UCSD-AML1 (cell line): ENCODE data around the gene RAD51B.
"Not testable (repeated sequence)": the region's sequence is repeated elsewhere in the genome, so short reads cannot be mapped to it uniquely, and the experiment has no call there.

Experiments
- DNase-seq: peaks from one replicate; lab custom pipeline; 2025; ENCODE audit not compliant: unreplicated experiment; lab: John Stamatoyannopoulos, UW

Gene RAD51B

GRCh38 chr14:68655021-68655831 lies 835.6 kb downstream of the RAD51B start:
- DNase-seq: no peak

GRCh38 chr14:68655911-68656316 lies 836.3 kb downstream of the RAD51B start:
- no peak for DNase-seq

- DNase-seq: no peak
Measured at GRCh38 chr14:68656452-68656851, 836.9 kb downstream of the RAD51B start.

- DNase-seq: no peak
Measured at GRCh38 chr14:68657300-68658028, 837.9 kb downstream of the RAD51B start.

GRCh38 chr14:68658029-68658509 lies 838.5 kb downstream of the RAD51B start:
- no peak for DNase-seq

- DNase-seq: no peak
Measured at GRCh38 chr14:68658943-68659931, 839.7 kb downstream of the RAD51B start.

DNA sequence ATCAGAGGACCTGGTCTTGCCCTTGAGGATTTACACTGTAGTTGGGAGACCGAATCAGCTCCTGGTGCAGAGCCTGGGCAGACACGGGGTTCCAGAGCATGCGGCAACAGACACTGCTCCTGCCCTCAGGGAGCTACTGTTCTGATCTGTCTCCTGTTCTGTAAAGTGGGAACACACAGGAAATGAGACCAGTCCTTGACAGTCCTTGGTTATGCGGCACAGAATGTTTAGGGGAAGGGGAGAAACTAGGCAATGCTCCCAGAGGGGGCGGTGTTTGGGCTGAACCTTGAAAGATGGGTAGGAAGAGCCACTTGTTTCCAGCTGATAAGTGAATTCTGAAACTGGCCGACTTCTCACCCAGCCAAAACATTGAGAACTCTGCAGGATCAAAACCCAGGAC lies 840.9 kb downstream of the RAD51B start:
- DNase-seq: no peak

DNA sequence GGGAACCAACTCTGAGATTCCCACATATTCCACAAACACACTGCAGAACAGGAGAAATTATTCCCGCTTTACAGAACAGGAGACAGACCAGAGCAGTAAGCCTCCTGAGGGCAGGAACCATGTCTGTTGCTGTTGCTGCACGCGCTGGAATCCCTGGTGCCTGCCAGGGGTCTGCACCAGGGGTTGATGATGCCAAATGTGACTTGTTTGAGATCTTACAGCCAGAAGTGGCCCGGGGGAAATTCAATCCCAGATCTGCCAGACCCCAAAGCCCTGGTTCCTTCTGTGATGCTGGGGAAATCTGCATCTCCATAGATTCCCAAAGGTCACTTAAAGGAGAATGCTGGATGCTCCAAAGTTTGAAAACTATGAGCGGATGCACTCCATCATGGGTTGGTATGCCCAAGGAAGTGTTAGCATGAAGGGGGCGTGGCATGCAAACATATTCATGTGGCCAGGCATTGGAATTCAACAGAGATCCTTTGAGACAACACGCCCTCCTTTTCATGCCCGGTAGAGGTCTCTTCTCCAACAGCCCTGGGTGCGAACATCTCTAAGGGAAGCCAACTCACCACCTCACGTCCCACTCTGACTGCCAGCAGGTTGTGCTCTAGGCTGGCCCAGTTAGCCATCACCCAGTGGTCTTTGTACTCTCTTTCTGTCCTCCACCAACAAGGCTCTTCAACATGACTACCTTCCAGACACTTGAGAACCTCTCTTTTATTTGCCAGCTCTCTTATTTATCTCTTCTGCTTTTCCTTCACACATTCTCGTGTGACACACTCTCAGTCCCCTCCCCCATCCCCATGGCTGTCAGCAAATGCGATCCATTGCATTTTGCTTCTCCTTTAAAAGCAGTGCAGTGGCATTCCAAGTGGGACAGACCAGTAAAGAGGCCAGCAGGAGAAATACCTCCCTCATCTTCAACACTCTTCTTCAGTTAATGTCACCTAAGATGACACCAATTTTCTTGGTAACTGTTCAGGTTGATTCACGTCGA lies 841.9 kb downstream of the RAD51B start:
- no peak for DNase-seq

DNA sequence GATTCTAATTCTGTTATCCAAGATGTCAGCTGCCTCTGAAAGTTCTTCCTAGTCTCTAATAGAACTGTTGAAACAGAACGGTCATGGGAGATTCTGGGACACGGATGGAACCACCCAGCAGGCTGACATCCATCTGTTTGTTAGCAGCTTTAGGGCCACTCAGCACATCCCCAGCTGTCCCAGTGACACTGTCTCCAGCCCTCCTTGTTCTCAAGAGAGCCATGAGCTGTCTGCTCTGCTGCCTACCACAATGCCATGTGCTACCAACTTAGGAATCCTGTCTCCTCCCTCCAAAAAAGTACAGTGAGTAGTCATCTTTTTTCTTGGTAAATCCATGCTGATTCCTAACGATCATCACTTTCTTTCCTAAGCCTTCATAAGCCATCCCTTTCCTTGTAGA lies 842.8 kb downstream of the RAD51B start:
- DNase-seq: no peak

- DNase-seq: not testable (repeated sequence)
Measured at GRCh38 chr14:68662826-68663225, 843.2 kb downstream of the RAD51B start.

- no peak for DNase-seq
Measured at GRCh38 chr14:68663385-68664076, 844.0 kb downstream of the RAD51B start.

- DNase-seq: no peak
Measured at GRCh38 chr14:68664225-68664681, 844.7 kb downstream of the RAD51B start.

DNA sequence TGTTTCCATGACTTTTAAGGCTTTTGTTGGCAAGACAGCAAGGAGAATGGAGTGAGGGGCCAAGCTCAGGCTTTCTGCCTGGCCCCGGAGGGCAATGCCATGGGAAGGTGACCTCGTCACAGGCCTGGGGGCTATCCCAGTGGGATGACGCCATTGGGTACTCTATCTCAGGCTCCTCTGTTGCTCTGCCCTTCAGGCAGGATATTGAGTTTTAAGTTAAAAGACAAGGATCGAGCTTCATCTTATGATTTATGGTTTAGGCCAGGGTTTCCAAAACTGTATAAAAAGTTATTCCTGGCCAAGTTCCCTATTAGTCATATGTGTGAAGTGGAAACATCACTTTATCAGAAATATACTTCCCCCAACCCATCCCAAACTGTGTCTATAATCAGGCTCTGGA lies 845.6 kb downstream of the RAD51B start:
- no peak for DNase-seq

DNA sequence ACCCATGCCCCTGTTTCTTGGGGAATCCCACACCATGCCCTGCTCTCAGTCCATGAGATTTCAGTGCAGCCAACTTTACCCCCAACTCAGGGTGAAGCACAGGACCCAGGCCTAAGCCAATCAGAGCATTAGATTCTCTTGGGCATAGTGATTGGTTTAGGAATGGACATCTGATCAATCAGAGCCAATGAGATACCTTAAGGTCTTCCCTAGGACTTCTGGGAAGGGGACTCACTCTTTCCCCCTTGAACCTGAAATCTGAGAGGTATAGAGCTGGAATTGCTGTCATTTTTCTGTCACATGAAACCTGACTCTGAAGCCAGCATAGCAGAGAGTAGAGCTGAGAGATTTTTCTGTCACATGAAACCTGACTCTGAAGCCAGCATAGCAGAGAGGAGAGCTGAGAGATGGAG lies 846.2 kb downstream of the RAD51B start:
- no peak for DNase-seq

- no peak for DNase-seq
Measured at GRCh38 chr14:68666236-68666635, 846.7 kb downstream of the RAD51B start.

DNA sequence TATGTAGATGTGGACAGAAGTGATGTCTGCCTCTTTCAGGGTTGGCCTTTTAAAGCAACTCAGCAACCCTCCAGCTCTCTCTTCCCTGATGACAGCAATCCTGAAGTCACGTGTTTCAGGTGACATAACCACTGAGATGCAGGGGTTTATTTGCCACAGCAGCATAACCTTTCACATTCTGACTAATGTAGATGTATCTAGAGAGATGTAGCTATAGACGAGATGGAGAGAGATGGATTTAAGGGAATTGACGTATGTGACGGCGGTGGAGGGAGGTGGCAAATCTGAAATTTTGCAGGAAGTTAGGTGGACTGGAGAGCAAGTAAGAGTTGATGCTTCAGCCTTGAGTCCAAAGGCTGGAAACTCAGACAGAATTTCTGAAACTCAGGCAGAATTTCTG lies 847.3 kb downstream of the RAD51B start:
- DNase-seq: no peak

- DNase-seq: no peak
Measured at GRCh38 chr14:68667313-68667791, 847.8 kb downstream of the RAD51B start.

DNA sequence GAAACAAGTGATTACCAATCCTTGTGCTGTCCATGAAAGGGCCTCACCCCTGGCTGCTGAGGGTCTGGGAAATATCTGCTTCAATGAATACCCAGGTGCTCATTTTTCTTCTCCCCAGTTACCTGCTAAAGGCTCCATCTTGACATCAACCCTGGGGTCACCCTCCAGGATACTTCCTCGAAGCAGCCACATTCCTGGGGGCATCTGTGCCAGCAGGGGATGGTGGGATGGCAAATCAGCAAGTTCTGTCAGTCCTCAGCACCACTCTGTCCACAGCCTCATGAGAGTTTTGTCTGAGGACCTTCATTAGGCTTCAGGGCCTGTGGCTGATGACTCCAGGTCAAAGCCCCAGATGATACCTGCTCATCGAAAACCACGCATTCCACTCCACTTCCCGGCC lies 848.4 kb downstream of the RAD51B start:
- no peak for DNase-seq

- no peak for DNase-seq
Measured at GRCh38 chr14:68668531-68668930, 849.0 kb downstream of the RAD51B start.
